Activated B cell treated with CpG ODN at 0.5 μM for 24 hours (primary cell): ENCODE measurements around the gene MOGAT1. TPM values are rescaled to one million over a fixed set of nuclear protein-coding genes. Genes with fewer than 3 reads are reported as not detected.
"Not testable (repeated sequence)": the region's sequence is repeated elsewhere in the genome, so short reads cannot be mapped to it uniquely, and the experiment has no call there.

ENCODE experiments used
- ATAC-seq: fragments of 200-7000 bp; cut with Tn5 transposase; one replicate; pipeline ENCODE4 v1.10.0; 2021; ENCODE audit warnings: low read depth, mild to moderate bottlenecking, moderate library complexity
- CTCF ChIA-PET: fragments of 350-600 bp; sonication (Branson Sonifier 250); formaldehyde crosslinking; loops from one replicate; lab custom pipeline; 2021; ENCODE audit warnings: antibody characterized with exemption; lab: Charles Lee
- POLR2A ChIA-PET: fragments of 350-600 bp; sonication (Branson Sonifier 250); formaldehyde crosslinking; loops from one replicate; lab custom pipeline; 2021; ENCODE audit warnings: antibody characterized with exemption; lab: Charles Lee
- DNase-seq: peaks from one replicate; pipeline ENCODE4 v3.0.0; 2022
- H3K27ac Mint-ChIP-seq: one replicate; pipeline ENCODE4 v1.8.0; 2020; ENCODE audit warnings: mixed read lengths
- H3K27me3 Mint-ChIP-seq: one replicate; pipeline ENCODE4 v1.8.0; 2021; ENCODE audit warnings: mixed read lengths
- H3K36me3 Mint-ChIP-seq: one replicate; pipeline ENCODE4 v1.8.0; 2021; ENCODE audit warnings: low read depth, mixed read lengths
- H3K4me1 Mint-ChIP-seq: one replicate; pipeline ENCODE4 v1.8.0; 2021; ENCODE audit warnings: mixed read lengths
- H3K4me3 Mint-ChIP-seq: one replicate; pipeline ENCODE4 v1.8.0; 2020; ENCODE audit warnings: mild to moderate bottlenecking, mixed read lengths
- H3K9me3 Mint-ChIP-seq: one replicate; pipeline ENCODE4 v1.8.0; 2020; ENCODE audit warnings: mixed read lengths
- intact Hi-C: fragments of 100-400 bp; cut with micrococcal nuclease; formaldehyde crosslinking; loops from one replicate; pipeline ENCODE4 v1.15.1; 2024
- total RNA-seq: library from RNA; stranded (reverse); gene quantifications from 2 replicates; pipeline ENCODE4 v1.2.3, GENCODE V29; 2022
- TF ChIP-seq, protein P1 (sequence below): fragments of 200-600 bp; IDR thresholded peaks from one replicate; pipeline ENCODE4 v1.8.0; 2022; ENCODE audit warnings: antibody characterized with exemption, mild to moderate bottlenecking

MOGAT1 gene
- total RNA-seq, 1 donor from 2014 or later: not detected

- Mint-ChIP-seq H3K27ac (no peak overlapping the region), H3K27me3 (peaks cover 10% of the 10 kb centered on the region), H3K36me3 (no peaks in the 10 kb centered on the region)
Measured at GRCh38 chr2:222690564-222691200, 19.2 kb downstream of the MOGAT1 start.

DNA sequence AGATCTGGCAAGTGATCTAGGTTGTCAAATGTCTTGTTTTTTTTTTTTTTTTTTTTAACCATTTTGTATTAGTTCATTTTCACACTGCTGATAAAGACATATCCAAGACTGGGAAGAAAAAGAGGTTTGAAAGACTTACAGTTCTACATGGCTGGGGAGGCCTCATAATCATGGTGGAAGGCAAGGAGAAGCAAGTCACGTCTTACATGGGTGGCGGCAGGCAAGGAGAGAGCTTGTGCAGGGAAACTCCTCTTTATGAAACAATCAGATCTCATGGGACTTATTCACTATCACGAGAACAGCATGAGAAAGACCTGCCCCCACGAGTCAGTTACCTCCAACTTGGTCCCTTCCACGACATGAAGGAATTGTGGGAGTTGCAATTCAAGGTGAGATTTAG is 22.0 kb downstream of the MOGAT1 start:
- H3K27me3 Mint-ChIP-seq, H3K4me3 Mint-ChIP-seq, H3K9me3 Mint-ChIP-seq, ATAC-seq, DNase-seq, CTCF ChIA-PET, POLR2A ChIA-PET, H3K27ac Mint-ChIP-seq, H3K4me1 Mint-ChIP-seq, H3K36me3 Mint-ChIP-seq, intact Hi-C loops: not testable (repeated sequence)

More at GRCh38 chr2:222690564-222691200, 19.2 kb downstream of the MOGAT1 start:
- TF ChIP-seq, protein P1, sequence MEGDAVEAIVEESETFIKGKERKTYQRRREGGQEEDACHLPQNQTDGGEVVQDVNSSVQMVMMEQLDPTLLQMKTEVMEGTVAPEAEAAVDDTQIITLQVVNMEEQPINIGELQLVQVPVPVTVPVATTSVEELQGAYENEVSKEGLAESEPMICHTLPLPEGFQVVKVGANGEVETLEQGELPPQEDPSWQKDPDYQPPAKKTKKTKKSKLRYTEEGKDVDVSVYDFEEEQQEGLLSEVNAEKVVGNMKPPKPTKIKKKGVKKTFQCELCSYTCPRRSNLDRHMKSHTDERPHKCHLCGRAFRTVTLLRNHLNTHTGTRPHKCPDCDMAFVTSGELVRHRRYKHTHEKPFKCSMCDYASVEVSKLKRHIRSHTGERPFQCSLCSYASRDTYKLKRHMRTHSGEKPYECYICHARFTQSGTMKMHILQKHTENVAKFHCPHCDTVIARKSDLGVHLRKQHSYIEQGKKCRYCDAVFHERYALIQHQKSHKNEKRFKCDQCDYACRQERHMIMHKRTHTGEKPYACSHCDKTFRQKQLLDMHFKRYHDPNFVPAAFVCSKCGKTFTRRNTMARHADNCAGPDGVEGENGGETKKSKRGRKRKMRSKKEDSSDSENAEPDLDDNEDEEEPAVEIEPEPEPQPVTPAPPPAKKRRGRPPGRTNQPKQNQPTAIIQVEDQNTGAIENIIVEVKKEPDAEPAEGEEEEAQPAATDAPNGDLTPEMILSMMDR: peak; percentile 94
- DNase-seq (peak; percentile 50), ATAC-seq (peak; percentile 99)
- CTCF ChIA-PET: interaction anchor here (0.5 to 2.7 kb wide), 12 partner anchors 9 to 330 kb away, joined by 3 to 13 read pairs (median 6); no protein-coding TSS in a partner anchor
- POLR2A ChIA-PET: no interaction called here
- Mint-ChIP-seq H3K4me1 (peaks cover 4% of the 10 kb centered on the region), H3K9me3 (no peaks in the 10 kb centered on the region), H3K4me3 (no peak overlapping the region)
- intact Hi-C loops: loop anchor here (1.0 to 2.0 kb wide), 4 partner anchors 16 to 249 kb away; partner anchors contain the start of gene FARSB

GRCh38 chr2:222693837-222694236 is 22.4 kb downstream of the MOGAT1 start:
- ChIA-PET POLR2A (no interaction called here), CTCF (no interaction called here)
- Mint-ChIP-seq H3K9me3 (no peaks in the 10 kb centered on the region), H3K4me1 (peaks cover 4% of the 10 kb centered on the region), H3K36me3 (no peaks in the 10 kb centered on the region), H3K27me3 (peaks cover 11% of the 10 kb centered on the region), H3K4me3 (no peak overlapping the region), H3K27ac (no peak overlapping the region)
- ATAC-seq (no peak), DNase-seq (no peak)
- TF ChIP-seq, protein P1: no peak
- intact Hi-C loops: no loop called here

DNA sequence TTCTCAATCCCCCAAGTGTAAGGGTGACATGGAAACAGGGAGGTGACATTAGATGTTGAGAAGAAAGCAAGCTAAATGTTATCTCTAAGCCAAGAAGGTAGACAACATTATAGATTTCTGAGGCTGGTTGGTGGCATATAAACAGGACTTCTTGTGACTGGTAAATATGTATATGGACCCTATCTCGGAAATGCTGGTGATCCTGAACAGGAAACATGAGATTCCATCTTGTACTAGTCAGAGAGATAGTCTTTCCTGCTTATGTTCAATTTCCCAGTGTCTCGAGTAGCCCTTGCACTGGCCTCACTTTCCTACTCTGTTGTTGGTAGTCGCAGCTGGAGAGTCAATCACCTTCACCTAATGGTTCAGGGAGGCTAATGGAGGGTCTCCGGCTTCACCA is 26.8 kb downstream of the MOGAT1 start:
- no peak for DNase-seq
- TF ChIP-seq, protein P1: no peak
- intact Hi-C loops: no loop called here
- Mint-ChIP-seq H3K9me3 (no peaks in the 10 kb centered on the region), H3K4me3 (no peak overlapping the region), H3K27ac (no peak overlapping the region), H3K27me3 (peaks cover 29% of the 10 kb centered on the region), H3K36me3 (no peaks in the 10 kb centered on the region), H3K4me1 (no peaks in the 10 kb centered on the region)
- no peak for ATAC-seq
- CTCF ChIA-PET: no interaction called here
- POLR2A ChIA-PET: no interaction called here

DNA sequence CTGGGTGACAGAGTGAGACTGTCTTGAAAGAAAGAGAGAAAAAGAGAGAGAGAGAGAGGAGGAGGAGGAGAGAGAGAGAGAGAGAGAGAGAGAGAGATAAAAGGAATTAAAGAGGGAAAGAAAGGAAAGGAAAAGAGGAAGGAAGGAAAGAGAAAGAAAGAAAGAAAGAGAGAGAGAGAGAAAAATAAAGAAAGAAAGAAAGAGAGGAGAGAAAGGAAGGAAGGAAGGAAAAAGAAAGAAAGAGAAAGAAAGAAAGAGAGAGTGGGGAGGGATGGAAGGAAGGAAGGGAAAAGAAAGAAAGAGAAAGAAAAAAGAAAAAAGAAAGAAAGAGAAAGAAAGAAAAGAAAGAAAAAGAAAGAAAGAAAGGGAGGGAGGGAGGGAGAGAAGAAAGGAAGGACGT is 29.8 kb downstream of the MOGAT1 start:
- no peak overlapping the region for H3K4me3 Mint-ChIP-seq
- CTCF ChIA-PET: no interaction called here
- peaks cover 35% of the 10 kb centered on the region for H3K27me3 Mint-ChIP-seq
- POLR2A ChIA-PET: no interaction called here
- DNase-seq (no peak), ATAC-seq (no peak)
- TF ChIP-seq, protein P1: no peak
- intact Hi-C loops: no loop called here
- no peaks in the 10 kb centered on the region for H3K36me3 Mint-ChIP-seq
- H3K9me3 Mint-ChIP-seq: no peaks in the 10 kb centered on the region
- H3K27ac Mint-ChIP-seq: no peak overlapping the region
- no peaks in the 10 kb centered on the region for H3K4me1 Mint-ChIP-seq
